ENCODE data around the gene OSBPL3. TPM values are rescaled to one million over a fixed set of nuclear protein-coding genes. Genes with fewer than 3 reads are reported as not detected.

Gene OSBPL3
- total RNA-seq, 1 donor from 2014 or later = 93.7 TPM

DNA sequence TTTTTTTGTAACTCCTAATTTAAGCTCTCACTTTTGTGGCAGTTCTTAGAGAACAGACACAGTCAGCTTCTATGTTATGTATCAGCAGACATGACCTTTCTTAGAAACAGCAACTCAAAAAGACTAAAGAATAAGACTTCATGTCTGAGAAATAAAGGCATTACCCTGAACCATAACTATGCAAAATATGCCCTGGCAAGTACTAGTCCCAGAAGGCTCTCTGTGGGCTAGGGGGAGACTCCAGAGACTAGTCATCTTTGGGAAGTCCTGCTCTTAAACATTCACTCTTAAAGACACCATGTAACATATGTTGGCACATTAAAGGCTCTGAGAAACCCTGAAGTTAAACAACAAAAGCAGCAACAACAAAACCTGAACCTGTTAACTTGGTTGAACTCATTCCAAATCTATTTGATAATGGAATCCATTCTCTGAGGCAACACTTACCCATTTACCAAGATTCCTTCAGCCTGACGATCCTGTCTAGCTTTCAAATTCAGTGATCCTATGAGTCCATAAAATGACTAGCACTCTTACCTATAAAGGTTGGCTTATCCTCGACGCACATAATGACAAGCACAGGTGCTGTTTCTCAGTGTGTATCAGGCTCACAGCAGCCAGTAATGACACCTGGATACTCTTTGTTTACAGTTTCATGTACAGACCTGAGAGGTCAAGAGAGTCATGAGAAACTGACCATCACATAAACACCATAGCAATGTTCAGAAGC is 62.3 kb downstream of the OSBPL3 start:
- Mint-ChIP-seq H3K4me3 (peak overlapping the region; percentile 55), H3K9me3 (peaks cover 13% of the 10 kb centered on the region), H3K36me3 (ENCODE audit: low read depth) (peaks cover 34% of the 10 kb centered on the region), H3K27me3 (no peaks in the 10 kb centered on the region), H3K4me1 (peaks cover 88% of the 10 kb centered on the region), H3K27ac (peak overlapping the region; percentile 89)
- intact Hi-C loops (cut with micrococcal nuclease) = no loop called here
- no peak for DNase-seq

DNA sequence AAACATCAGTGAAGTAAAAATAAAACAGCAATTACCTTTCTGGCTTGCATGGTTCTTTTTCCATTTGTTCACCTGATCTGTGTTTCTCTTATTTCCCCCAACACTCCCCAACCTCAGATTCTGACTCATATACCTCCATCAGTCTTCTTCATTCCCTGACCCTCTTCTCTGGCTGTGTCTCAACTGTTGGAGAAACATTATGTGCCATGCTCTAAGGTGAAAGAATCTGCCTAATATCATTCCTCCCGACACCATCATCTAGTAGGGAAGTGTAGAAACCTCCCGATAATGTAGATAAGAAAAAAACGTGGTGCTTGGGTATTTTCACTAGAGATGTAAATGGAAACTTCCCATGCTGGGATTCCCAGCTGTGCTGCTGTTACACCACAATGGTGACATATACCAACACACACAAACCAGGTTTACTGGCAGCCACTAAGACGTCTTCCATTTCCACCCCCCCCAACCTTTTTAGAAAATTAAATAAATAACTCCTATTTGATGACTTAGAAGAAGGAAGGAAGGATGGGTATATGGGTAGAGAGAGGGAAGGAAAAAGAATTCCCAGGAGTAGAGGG is 63.4 kb downstream of the OSBPL3 start:
- Mint-ChIP-seq H3K9me3 (peaks cover 13% of the 10 kb centered on the region), H3K27ac (peak overlapping the region; percentile 81), H3K27me3 (no peaks in the 10 kb centered on the region), H3K4me1 (peaks cover 88% of the 10 kb centered on the region), H3K4me3 (peak overlapping the region; percentile 55), H3K36me3 (ENCODE audit: low read depth) (peaks cover 36% of the 10 kb centered on the region)
- DNase-seq = no peak
- intact Hi-C loops (cut with micrococcal nuclease) = loop anchor here (1.0 kb wide), 1 partner anchor 9 kb away; no protein-coding TSS in a partner anchor

DNA sequence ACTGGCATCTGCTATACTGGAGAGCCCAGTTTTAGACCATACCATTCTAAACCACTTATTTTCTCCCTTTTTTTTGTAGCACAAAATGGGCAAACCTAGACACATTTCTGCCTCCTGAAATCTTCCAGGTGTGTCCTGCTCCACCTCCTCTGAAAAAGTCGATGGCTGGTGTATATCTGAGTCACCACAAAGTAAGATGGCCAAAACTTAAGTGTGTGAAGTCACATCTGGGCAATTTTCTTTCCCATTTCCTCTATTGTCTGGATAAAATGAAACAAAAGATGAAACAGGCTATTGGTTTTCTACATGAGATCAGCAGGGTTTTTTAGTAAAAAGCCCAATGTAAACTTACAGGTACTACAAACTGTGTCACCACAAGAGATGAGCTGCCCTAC is 65.5 kb downstream of the OSBPL3 start:
- H3K4me3 Mint-ChIP-seq = peak overlapping the region; percentile 37
- peak overlapping the region; percentile 82 for H3K27ac Mint-ChIP-seq
- no peak for DNase-seq
- H3K27me3 Mint-ChIP-seq = no peaks in the 10 kb centered on the region
- H3K9me3 Mint-ChIP-seq = peaks cover 13% of the 10 kb centered on the region
- H3K4me1 Mint-ChIP-seq = peaks cover 84% of the 10 kb centered on the region
- intact Hi-C loops (cut with micrococcal nuclease) = no loop called here
- peaks cover 39% of the 10 kb centered on the region for H3K36me3 Mint-ChIP-seq (ENCODE audit: low read depth)

DNA sequence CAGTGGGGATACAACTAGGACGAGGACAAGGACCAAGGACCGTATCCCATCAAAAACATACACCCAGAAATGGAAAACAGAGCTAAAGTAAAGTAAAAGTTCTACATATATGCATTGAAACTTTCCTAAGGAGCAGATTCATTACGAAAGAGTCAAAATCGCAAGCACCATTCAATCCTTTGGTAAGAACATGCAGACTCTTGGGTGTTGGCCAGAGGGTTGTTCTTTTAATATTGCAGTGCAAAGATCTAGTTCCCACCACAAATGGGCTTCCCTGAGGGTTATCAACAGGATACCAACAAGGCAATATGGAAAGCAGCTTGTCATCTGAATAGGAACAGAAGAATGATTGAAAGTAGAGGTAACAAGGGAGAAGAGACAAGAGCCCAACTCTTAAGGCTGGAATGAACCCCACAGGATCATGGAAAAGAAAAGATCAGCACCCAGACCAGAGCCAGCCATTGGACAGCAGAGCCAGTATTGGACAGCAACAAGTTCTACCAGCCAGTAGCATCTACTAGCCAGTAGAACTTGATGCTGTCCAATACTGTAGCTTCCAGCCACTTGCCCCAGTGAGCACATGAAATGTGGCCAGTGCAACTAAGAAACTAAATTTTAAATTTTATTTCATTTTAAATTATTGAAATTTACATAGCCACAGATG is 66.0 kb downstream of the OSBPL3 start:
- no peak for DNase-seq
- H3K27ac Mint-ChIP-seq = peak overlapping the region; percentile 17
- peaks cover 78% of the 10 kb centered on the region for H3K4me1 Mint-ChIP-seq
- no peaks in the 10 kb centered on the region for H3K27me3 Mint-ChIP-seq
- intact Hi-C loops (cut with micrococcal nuclease) = no loop called here
- H3K36me3 Mint-ChIP-seq (ENCODE audit: low read depth) = peaks cover 37% of the 10 kb centered on the region
- H3K9me3 Mint-ChIP-seq = peaks cover 13% of the 10 kb centered on the region
- peak overlapping the region; percentile 6 for H3K4me3 Mint-ChIP-seq

DNA sequence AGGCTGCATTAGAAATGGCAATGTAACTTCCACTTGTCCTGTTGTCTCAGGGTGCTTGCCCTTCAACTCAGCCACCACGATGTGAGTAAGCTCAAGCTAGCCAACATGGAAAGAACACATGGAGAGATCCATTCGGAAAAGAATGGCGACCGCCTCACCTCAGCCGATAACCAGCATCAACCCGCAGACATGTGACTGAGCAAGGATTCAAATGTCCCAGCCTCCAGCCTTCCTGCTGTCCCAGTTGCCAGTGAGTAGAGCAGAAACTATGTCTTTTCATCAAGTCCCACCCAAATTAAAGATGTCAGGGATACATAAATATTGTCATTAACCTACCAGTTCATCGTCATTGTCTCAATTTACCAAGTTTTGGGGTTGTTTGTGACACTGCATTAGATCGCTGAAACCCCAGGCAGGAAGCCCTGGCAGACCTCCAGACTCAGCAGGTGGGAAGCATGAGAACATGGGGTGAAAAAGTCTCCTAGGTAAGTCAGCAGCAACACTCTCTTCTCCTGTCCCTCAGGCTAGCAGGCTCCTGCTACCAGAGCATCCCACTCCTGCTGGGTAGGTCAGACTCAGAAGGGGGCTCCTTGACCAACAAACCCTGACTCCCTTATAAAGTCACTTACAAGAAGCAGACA is 67.0 kb downstream of the OSBPL3 start:
- peaks cover 34% of the 10 kb centered on the region for H3K36me3 Mint-ChIP-seq (ENCODE audit: low read depth)
- peak overlapping the region; percentile 26 for H3K4me3 Mint-ChIP-seq
- peaks cover 13% of the 10 kb centered on the region for H3K9me3 Mint-ChIP-seq
- H3K27ac Mint-ChIP-seq = peak overlapping the region; percentile 17
- H3K4me1 Mint-ChIP-seq = peaks cover 69% of the 10 kb centered on the region
- intact Hi-C loops (cut with micrococcal nuclease) = no loop called here
- DNase-seq = no peak
- no peaks in the 10 kb centered on the region for H3K27me3 Mint-ChIP-seq

DNA sequence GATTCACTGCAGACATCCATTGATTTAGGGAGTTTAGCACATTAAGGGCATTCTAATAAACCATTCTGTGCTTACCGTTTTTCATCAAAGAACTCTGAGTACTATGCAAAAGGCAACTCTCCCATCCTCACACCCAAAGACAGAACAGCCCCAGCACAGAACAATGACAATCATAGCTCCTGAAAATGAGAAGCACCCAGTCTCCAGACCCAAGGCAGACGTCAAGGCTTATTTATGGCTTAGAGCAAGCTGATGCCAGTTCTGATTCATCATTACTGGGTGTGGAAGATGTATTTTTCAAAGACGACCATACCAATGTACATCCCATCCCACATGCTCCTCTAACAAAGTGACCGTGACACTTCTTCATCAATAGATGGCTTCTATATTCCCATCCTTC is 67.6 kb downstream of the OSBPL3 start:
- peaks cover 34% of the 10 kb centered on the region for H3K36me3 Mint-ChIP-seq (ENCODE audit: low read depth)
- peaks cover 13% of the 10 kb centered on the region for H3K9me3 Mint-ChIP-seq
- intact Hi-C loops (cut with micrococcal nuclease) = no loop called here
- H3K27ac Mint-ChIP-seq = peak overlapping the region; percentile 17
- peaks cover 63% of the 10 kb centered on the region for H3K4me1 Mint-ChIP-seq
- no peak for DNase-seq
- H3K4me3 Mint-ChIP-seq = peak overlapping the region; percentile 26
- no peaks in the 10 kb centered on the region for H3K27me3 Mint-ChIP-seq

DNA sequence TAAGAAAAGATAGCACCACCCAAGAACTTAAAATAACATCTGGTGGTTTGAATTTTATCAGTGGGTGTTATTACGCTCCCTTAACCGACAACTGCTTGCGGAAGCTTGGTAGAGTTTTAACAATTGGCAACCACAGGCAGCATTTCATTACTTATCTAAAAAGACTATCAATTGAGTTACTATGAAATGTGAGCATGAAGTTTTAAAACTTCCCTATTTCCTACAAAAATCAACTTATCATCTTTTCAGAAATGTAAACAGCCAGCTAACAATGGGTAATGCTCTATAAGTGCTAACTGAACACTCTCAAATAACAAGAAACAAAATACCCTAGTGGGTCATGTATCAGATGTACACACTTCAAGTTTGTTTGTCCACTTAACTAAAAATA is 68.8 kb downstream of the OSBPL3 start:
- H3K4me1 Mint-ChIP-seq = peaks cover 54% of the 10 kb centered on the region
- no peaks in the 10 kb centered on the region for H3K27me3 Mint-ChIP-seq
- peaks cover 13% of the 10 kb centered on the region for H3K9me3 Mint-ChIP-seq
- peak; percentile 80 for DNase-seq
- peak overlapping the region; percentile 97 for H3K27ac Mint-ChIP-seq
- H3K36me3 Mint-ChIP-seq (ENCODE audit: low read depth) = peaks cover 30% of the 10 kb centered on the region
- intact Hi-C loops (cut with micrococcal nuclease) = loop anchor here (1.0 kb wide), 1 partner anchor 10 kb away; no protein-coding TSS in a partner anchor
- peak overlapping the region; percentile 76 for H3K4me3 Mint-ChIP-seq

DNA sequence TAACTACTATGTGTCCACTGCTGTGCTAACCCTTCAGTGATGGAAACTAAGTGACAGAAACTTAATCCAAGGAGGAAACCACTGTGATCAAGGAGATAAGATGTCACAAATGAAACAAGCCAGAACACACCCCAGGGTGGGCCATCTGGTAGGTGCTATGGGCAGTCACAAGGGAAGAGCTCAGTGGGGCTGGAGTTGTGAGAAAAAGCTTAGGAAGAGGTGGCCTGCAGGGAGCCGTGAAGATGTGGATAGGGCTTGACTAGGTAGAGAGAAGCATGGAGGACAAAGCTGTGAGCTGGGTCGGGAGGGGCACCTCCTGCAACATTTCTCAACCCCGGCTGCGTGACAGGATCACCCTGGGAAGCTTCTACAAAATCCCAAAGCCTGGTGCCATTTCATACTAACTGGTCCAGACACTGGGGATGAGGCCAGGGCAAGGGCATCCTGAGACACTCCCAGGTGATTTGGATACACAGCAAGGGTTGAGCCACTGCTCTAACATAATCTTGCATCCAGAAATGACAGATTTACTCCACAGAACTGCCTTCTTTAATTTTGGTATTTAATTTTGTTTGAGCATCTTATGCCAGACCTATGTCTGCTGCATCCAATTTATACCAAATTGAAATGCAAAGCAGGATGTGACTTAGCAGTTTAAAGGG is 69.3 kb downstream of the OSBPL3 start:
- peak; percentile 74 for DNase-seq
- H3K4me1 Mint-ChIP-seq = peaks cover 50% of the 10 kb centered on the region

DNA sequence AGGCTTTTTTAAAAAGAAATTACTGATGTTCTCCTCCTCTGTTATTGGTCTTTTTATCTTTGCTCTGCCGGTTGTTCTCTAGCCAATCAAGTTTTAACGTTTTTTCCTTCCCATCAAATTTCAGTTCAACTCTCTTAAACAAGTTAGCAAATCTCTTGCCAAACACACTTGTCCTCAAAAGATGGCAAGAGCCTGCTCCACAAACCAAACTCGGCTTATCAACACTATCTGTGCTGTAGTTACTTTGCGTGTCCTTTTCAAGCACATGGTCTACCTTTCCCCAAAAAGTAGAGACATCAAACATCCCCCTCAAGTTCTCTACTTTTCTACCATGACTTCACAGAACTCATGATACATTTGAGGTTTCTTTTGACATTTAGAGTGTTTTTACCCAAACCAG is 71.3 kb downstream of the OSBPL3 start:
- Mint-ChIP-seq H3K36me3 (ENCODE audit: low read depth) (peaks cover 16% of the 10 kb centered on the region), H3K27me3 (no peaks in the 10 kb centered on the region), H3K4me1 (peaks cover 36% of the 10 kb centered on the region), H3K9me3 (peaks cover 10% of the 10 kb centered on the region), H3K27ac (no peak overlapping the region), H3K4me3 (no peak overlapping the region)
- peak; percentile 69 for DNase-seq
- intact Hi-C loops (cut with micrococcal nuclease) = loop anchor here (5.0 to 10.0 kb wide), 3 partner anchors 151 to 1311 kb away; partner anchors contain the start of genes CCDC126, GSDME and PALS2

More for the DNA sequence above, 69.3 kb downstream of the OSBPL3 start:
- Mint-ChIP-seq H3K27me3 (no peaks in the 10 kb centered on the region), H3K36me3 (ENCODE audit: low read depth) (peaks cover 26% of the 10 kb centered on the region), H3K4me3 (peak overlapping the region; percentile 76), H3K27ac (peak overlapping the region; percentile 97), H3K9me3 (peaks cover 13% of the 10 kb centered on the region)
- intact Hi-C loops (cut with micrococcal nuclease) = loop anchor here (1.0 kb wide), 1 partner anchor 11 kb away; no protein-coding TSS in a partner anchor

DNA sequence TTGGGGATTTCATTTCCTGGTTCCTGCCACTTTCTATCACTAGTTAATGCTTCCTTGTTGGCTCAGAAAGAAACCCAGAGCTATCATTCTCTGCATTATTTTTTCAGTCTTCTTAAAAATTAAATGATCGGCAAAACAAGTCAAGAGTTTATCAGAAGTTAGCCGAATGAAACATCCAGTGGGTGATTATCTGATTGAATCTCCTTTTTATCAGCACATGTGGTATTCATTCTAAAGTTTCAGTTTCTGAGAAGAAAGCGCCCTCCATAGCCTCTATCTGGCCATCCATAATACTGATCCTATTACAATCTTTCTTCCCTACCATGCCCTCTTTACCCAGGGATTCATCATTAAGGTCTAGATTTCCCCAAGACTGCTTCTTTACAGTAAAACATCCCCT is 71.8 kb downstream of the OSBPL3 start:
- H3K27me3 Mint-ChIP-seq = no peaks in the 10 kb centered on the region
- peaks cover 36% of the 10 kb centered on the region for H3K4me1 Mint-ChIP-seq
- H3K9me3 Mint-ChIP-seq = peaks cover 7% of the 10 kb centered on the region
- no peak for DNase-seq
- H3K36me3 Mint-ChIP-seq (ENCODE audit: low read depth) = peaks cover 14% of the 10 kb centered on the region
- no peak overlapping the region for H3K27ac Mint-ChIP-seq
- intact Hi-C loops (cut with micrococcal nuclease) = loop anchor here (5.0 to 10.0 kb wide), 3 partner anchors 151 to 1311 kb away; partner anchors contain the start of genes CCDC126, GSDME and PALS2
- H3K4me3 Mint-ChIP-seq = no peak overlapping the region

DNA sequence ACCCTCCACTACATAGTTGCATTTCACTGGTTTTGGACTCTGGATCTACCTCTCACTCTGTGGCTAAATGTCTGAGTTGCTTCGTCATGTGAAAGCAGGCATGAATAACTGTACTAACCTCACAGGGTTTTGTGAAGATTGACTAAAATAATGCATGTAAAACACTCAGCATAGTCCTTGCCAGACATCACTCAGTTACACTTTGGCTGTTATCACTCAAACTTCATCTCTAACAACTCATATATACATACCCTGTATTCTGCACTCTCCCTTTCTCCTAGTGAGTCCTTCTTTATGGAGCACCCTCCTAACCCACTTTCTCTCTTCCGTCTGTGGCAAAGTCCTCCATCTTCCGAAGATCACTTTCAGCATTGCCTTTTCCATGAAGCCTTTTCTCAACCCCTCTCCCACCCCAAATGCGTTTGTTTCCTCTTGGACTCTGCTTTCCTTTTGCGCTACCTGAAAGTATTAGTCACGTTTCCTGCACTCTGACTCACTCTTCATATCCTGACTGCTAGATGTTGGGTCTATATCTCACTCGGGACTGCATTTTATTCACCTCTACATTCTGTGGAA is 72.6 kb downstream of the OSBPL3 start:
- peaks cover 12% of the 10 kb centered on the region for H3K36me3 Mint-ChIP-seq (ENCODE audit: low read depth)
- peaks cover 3% of the 10 kb centered on the region for H3K9me3 Mint-ChIP-seq
- no peaks in the 10 kb centered on the region for H3K27me3 Mint-ChIP-seq
- intact Hi-C loops (cut with micrococcal nuclease) = loop anchor here (1.0 to 10.0 kb wide), 12 partner anchors 9 to 1310 kb away; partner anchors contain the start of genes CCDC126, GSDME and PALS2
- DNase-seq = peak; percentile 84
- no peak overlapping the region for H3K27ac Mint-ChIP-seq
- no peak overlapping the region for H3K4me3 Mint-ChIP-seq
- H3K4me1 Mint-ChIP-seq = peaks cover 33% of the 10 kb centered on the region

DNA sequence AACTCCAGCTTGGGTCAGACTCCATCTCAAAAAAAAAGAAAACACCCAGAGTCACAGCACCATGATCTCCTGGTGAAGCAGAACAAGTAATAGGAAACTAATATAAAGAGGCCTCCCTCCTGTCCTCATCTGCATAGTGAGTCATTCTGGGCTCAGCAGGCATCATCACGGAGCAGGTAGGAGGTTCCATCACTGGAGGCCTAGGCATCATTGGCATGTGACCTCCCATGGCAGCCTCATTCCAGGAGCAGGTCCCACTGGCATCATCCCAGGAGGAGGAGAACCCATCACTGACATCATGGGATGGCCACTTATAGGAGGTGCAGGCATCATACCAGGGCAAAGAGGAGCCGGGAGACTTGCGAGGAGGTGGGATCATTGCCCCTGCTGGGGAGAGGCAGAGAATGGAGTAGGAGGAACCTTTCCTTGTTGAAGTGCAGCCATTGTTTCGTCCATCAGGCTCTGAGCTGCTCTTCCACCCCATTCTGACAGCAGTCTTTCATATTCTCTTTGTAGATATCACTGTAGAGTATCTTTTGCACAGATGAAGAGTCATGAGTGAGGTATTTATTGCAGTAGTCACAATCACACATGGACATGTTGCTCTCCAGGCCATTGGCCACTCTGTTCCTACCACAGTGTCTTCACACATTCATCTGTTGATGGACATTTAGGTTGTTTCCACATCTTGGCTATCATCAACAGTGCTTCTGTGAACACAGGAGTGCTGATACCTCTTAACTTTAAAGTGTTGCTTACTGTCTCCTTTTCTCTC is 73.8 kb downstream of the OSBPL3 start:
- Mint-ChIP-seq H3K36me3 (ENCODE audit: low read depth) (peaks cover 15% of the 10 kb centered on the region), H3K4me3 (no peak overlapping the region), H3K4me1 (peaks cover 33% of the 10 kb centered on the region), H3K27ac (no peak overlapping the region), H3K9me3 (peaks cover 3% of the 10 kb centered on the region), H3K27me3 (no peaks in the 10 kb centered on the region)
- intact Hi-C loops (cut with micrococcal nuclease) = loop anchor here (2.0 to 10.0 kb wide), 5 partner anchors 15 to 1309 kb away; partner anchors contain the start of genes CCDC126, GSDME and PALS2
- DNase-seq = no peak

Data from activated CD4-positive, alpha-beta T cell treated with anti-CD3 and anti-CD28 coated beads, Interleukin-2, amount 10 ng/mL, durations not matched to agents 24 days and 14 days (primary cell).